GM12878 (cell line): ENCODE measurements around the gene CCP110. TPM values are rescaled to one million over a fixed set of nuclear protein-coding genes. Genes with fewer than 3 reads are reported as not detected.

Experiments
- ATAC-seq: fragments of 200-7000 bp; cut with Tn5 transposase; 3 replicates; pipeline ENCODE4 v1.9.1; 2020; ENCODE audit warnings: mild to moderate bottlenecking, moderate library complexity
- BruUV-seq: library from RNA; stranded (reverse); fragments of 400-500 nt; replicated peaks from 2 replicates; lab custom pipeline; 2021; lab: Mats Ljungman, UMichigan
- CTCF ChIA-PET: fragments of 300-600 bp; sonication (Branson Sonifier 250); formaldehyde crosslinking; extraction: SDS; loops from one replicate; lab custom pipeline; 2021; ENCODE audit warnings: inconsistent platforms; lab: Yijun Ruan, JAX
- POLR2A ChIA-PET: fragments of 350-600 bp; formaldehyde crosslinking; extraction: SDS; loops from one replicate; lab custom pipeline; 2021; ENCODE audit warnings: inconsistent platforms; lab: Charles Lee
- RAD21 ChIA-PET: fragments of 300-600 bp; sonication (Branson Sonifier 250); formaldehyde crosslinking; loops from one replicate; lab custom pipeline; 2023; ENCODE audit warnings: antibody characterized with exemption; ENCODE audit not compliant: unreplicated experiment; lab: Charles Lee
- SMC1A ChIA-PET: fragments of 300-600 bp; sonication (Branson Sonifier 250); formaldehyde crosslinking; loops from one replicate; lab custom pipeline; 2023; ENCODE audit not compliant: unreplicated experiment, uncharacterized antibody; lab: Charles Lee
- DNase-seq: peaks from one replicate; pipeline ENCODE4 v3.0.0-alpha.2; 2011; ENCODE audit warnings: low read depth, low spot score
- FAIRE-seq: peaks from 3 replicates; lab custom pipeline; 2011; peaks lifted over from hg19 to GRCh38; lab: Jason Lieb, UNC
- H2AFZ ChIP-seq: 2 replicates; pipeline ENCODE4 v1.6.0; 2011; ENCODE audit warnings: low read depth, low read length, control low read depth; ENCODE audit not compliant: control insufficient read depth
- H3K27ac ChIP-seq: 2 replicates; pipeline ENCODE4 v1.5.1; 2011; ENCODE audit warnings: control low read depth; ENCODE audit not compliant: control insufficient read depth, insufficient read depth
- H3K27me3 ChIP-seq, 2 experiments: replicated peaks in 1 of 2; 2 replicates each; pipeline versions ENCODE4 v1.6.0 to v1.6.1; 2011; ENCODE audit warnings: low read length in 1 of 2; ENCODE audit not compliant: control insufficient read depth in 2 of 2, insufficient read depth in 2 of 2
- H3K36me3 ChIP-seq, 2 experiments: 2 replicates each; pipeline ENCODE4 v1.5.1; 2011; ENCODE audit warnings: low read length in 1 of 2; ENCODE audit not compliant: control insufficient read depth in 2 of 2, insufficient read depth in 2 of 2
- H3K4me1 ChIP-seq: 2 replicates; pipeline ENCODE4 v1.6.1; 2011; ENCODE audit warnings: mild to moderate bottlenecking, low read length, moderate library complexity, mixed read lengths; ENCODE audit not compliant: control insufficient read depth, insufficient read depth
- H3K4me2 ChIP-seq: 2 replicates; pipeline ENCODE4 v1.6.0; 2011; ENCODE audit warnings: control low read depth; ENCODE audit not compliant: control insufficient read depth, insufficient read depth
- H3K4me3 ChIP-seq: fragments of 200-600 bp; sonication (generic); 2 replicates; pipeline ENCODE4 v1.5.1; 2016
- H3K79me2 ChIP-seq: 2 replicates; pipeline ENCODE4 v1.6.0; 2011; ENCODE audit warnings: low read length; ENCODE audit not compliant: control insufficient read depth, insufficient read depth
- H3K9ac ChIP-seq: 2 replicates; pipeline ENCODE4 v1.8.0; 2011; ENCODE audit warnings: low read length, control low read depth, mixed read lengths; ENCODE audit not compliant: control insufficient read depth, insufficient read depth
- H3K9me3 ChIP-seq: replicated peaks from 3 replicates; pipeline ENCODE4 v1.5.1; 2011; ENCODE audit warnings: mild to moderate bottlenecking, low read length; ENCODE audit not compliant: control insufficient read depth, insufficient read depth
- H4K20me1 ChIP-seq: 2 replicates; pipeline ENCODE4 v1.6.0; 2011; ENCODE audit not compliant: control insufficient read depth, insufficient read depth
- ATF3 ChIP-seq: IDR thresholded peaks from 2 replicates; pipeline ENCODE4 v1.6.1; 2011; ENCODE audit warnings: low read depth, mild to moderate bottlenecking, low read length, moderate library complexity, borderline replicate concordance; ENCODE audit errors: extremely low read depth
- BMI1 ChIP-seq: fragments of 450-650 bp; IDR thresholded peaks from 2 replicates; pipeline ENCODE4 v1.6.1; 2016; ENCODE audit warnings: mild to moderate bottlenecking, moderate library complexity, borderline replicate concordance
- CBX3 ChIP-seq: fragments of 200-600 bp; sonication (generic); IDR thresholded peaks from 2 replicates; pipeline ENCODE4 v1.6.1; 2016; ENCODE audit warnings: low read depth, borderline replicate concordance
- EGR1 ChIP-seq, 2 experiments: IDR thresholded peaks; 1 replicate in 1 of 2; 2 replicates in 1 of 2; pipeline ENCODE4 v1.6.1; 2011 to 2012; ENCODE audit warnings: low read depth in 2 of 2, low read length in 2 of 2, borderline replicate concordance in 1 of 2, mild to moderate bottlenecking in 1 of 2, moderate library complexity in 1 of 2
- FOXM1 ChIP-seq: IDR thresholded peaks from 2 replicates; pipeline ENCODE4 v1.6.1; 2012; ENCODE audit warnings: low read depth, mild to moderate bottlenecking, inconsistent platforms, low read length, moderate library complexity
- HCFC1 ChIP-seq: fragments of 150-350 bp; IDR thresholded peaks from 2 replicates; pipeline ENCODE4 v1.6.1; 2014; ENCODE audit warnings: low read length
- NR2F1 ChIP-seq: fragments of 450-650 bp; conservative IDR thresholded peaks from 2 replicates; pipeline ENCODE4 v1.6.1; 2017; ENCODE audit warnings: mild to moderate bottlenecking
- SMARCA5 ChIP-seq: fragments of 450-650 bp; IDR thresholded peaks from 2 replicates; pipeline ENCODE4 v1.6.1; 2017; ENCODE audit warnings: mild to moderate bottlenecking
- SP1 ChIP-seq: IDR thresholded peaks from one replicate; pipeline ENCODE4 v1.6.1; 2011; ENCODE audit warnings: low read depth, low read length
- SUPT20H ChIP-seq: IDR thresholded peaks from 2 replicates; pipeline ENCODE4 v1.6.1; 2011; ENCODE audit warnings: low read depth, mild to moderate bottlenecking, low read length, moderate library complexity, borderline replicate concordance; ENCODE audit not compliant: control insufficient read depth
- WGBS: methylation state at CpG from one replicate; pipeline ENCODE4 v1.1.6; 2016; ENCODE audit warnings: low lambda C conversion rate; ENCODE audit not compliant: insufficient replicate concordance, insufficient coverage; ENCODE audit errors: missing lambda C conversion rate; 5-methylcytosine and 5-hydroxymethylcytosine counted together
- in situ Hi-C: fragments of 300-500 bp; cut with MboI; formaldehyde crosslinking; loops from 9 replicates; pipeline ENCODE4 v1.14.3; 2018; ENCODE audit warnings: mixed read lengths
- intact Hi-C: fragments of 100-400 bp; cut with micrococcal nuclease; formaldehyde crosslinking; loops from one replicate; pipeline ENCODE4 v1.14.2; 2022; ENCODE audit not compliant: unreplicated experiment
- polyA plus RNA-seq, 11 experiments: library from polyadenylated mRNA; depleted of rRNA in 4 of 11; unstranded in 6 of 11; stranded (reverse) in 5 of 11; fragments of >200 nt; fragmentation: Nextera tagmentation in 4 of 11; fragmentation: Illumina TruSeq in 1 of 11; extraction: Ambion mirVana in 4 of 11; extraction: Trizol in 1 of 11; gene quantifications; 1 replicate in 1 of 11; 2 replicates in 10 of 11; pipeline versions ENCODE4 v1.2.1 to v1.2.3, GENCODE V29; 2011 to 2016; ENCODE audit warnings: inconsistent platforms in 2 of 11, missing spikeins in 2 of 11, low read depth in 1 of 11
- total RNA-seq, 4 experiments: library from RNA; depleted of rRNA in 3 of 4; stranded (reverse); fragments of >200 nt in 3 of 4; fragmentation: Illumina TruSeq in 1 of 4; extraction: Trizol in 1 of 4; gene quantifications; 2 replicates each; pipeline versions ENCODE4 v1.2.1 to v1.2.3, GENCODE V29; 2013 to 2021

CCP110 gene
- total and polyA plus RNA-seq, 10 of the 15 experiments (the other 5 are each of a cell fraction or from before 2014, with no cell fraction given): 6.4 to 38.1 (median 26.7) TPM

GRCh38 chr16:19503461-19504075 lies 20.2 kb upstream of the CCP110 start (continued):
- no peak for TF ChIP-seq SMARCA5
- TF ChIP-seq NR2F1: no peak
- TF ChIP-seq SP1: no peak
- TF ChIP-seq EGR1 (IDR thresholded peaks at IDR 0.05; ENCODE audit: borderline replicate concordance in 1 of 2, low read depth in 2 of 2, low read length in 2 of 2): no peak
- TF ChIP-seq, all 136 proteins: peak for 0

- TF ChIP-seq ATF3 (no peak), HCFC1 (no peak), CBX3 (no peak), SUPT20H (no peak), BMI1 (no peak), FOXM1 (no peak)
- Histone ChIP-seq H3K9me3 (no peaks in the 10 kb centered on the region), H3K4me2 (no peak overlapping the region), H3K79me2 (no peaks in the 10 kb centered on the region), H3K36me3 (peaks cover 6 to 23% of the 10 kb centered on the region in 2 experiments), H4K20me1 (no peaks in the 10 kb centered on the region), H3K9ac (no peak overlapping the region), H3K27me3 (no peaks in the 10 kb centered on the region), H3K4me3 (no peak overlapping the region), H3K4me1 (no peaks in the 10 kb centered on the region), H3K27ac (no peak overlapping the region), H2AFZ (no peak overlapping the region)
- no peak for ATAC-seq
- no peak for DNase-seq
- ChIA-PET CTCF (interaction anchor here (1.1 to 1.5 kb wide), 2 partner anchors 11 to 326 kb away, joined by 3 to 6 read pairs; no protein-coding TSS in a partner anchor), SMC1A (interaction anchor here (0.7 to 0.9 kb wide), 2 partner anchors 95 to 420 kb away, joined by 3 read pairs; no protein-coding TSS in a partner anchor), POLR2A (no interaction called here), RAD21 (no interaction called here)
- in situ Hi-C loops: no loop called here
- intact Hi-C loops: loop anchor here (10.0 kb wide), 1 partner anchor 341 kb away; the partner anchor contains the start of gene SYT17
- no peak for FAIRE-seq
- BruUV-seq: no TSS peak
- 95% methylated on average over 5 of the region's 5 CpGs for WGBS
These were observed 18.0 kb upstream of the CCP110 start for GRCh38 chr16:19505600-19506303.
